Astrocyte of the spinal cord (primary cell): ENCODE measurements around the gene ICAM5.

ENCODE experiments used
- DNase-seq: peaks from one replicate; pipeline ENCODE4 v3.0.0; 2011; ENCODE audit warnings: low read depth, low spot score
- H3K4me3 ChIP-seq: 2 replicates; pipeline ENCODE4 v1.5.1; 2011; ENCODE audit warnings: low read depth, mild to moderate bottlenecking, low read length, moderate library complexity
- CTCF ChIP-seq: IDR thresholded peaks from 2 replicates; pipeline ENCODE4 v1.5.1; 2012; ENCODE audit warnings: low read depth, mild to moderate bottlenecking, low read length, inconsistent platforms
- in situ Hi-C: cut with HindIII; loops from 2 replicates; pipeline ENCODE4 v1.10.0; 2017; ENCODE audit warnings: low sequenced_read_pairs

The ICAM5 gene

GRCh38 chr19:10286803-10287737, 2.7 kb upstream of the ICAM5 start, which contains the start of gene ICAM4:
ICAM4 (plus strand) TSS chr19:10286955; CDS start chr19:10287013, 58 bp downstream.
- in situ Hi-C loops: no loop called here
- no peak for TF ChIP-seq CTCF
- no peak within 1 kb of the TSS for H3K4me3 ChIP-seq
- no peak for DNase-seq

- in situ Hi-C loops: no loop called here
- DNase-seq: no peak
- TF ChIP-seq CTCF: no peak
- peak overlapping the region; percentile 13 for H3K4me3 ChIP-seq
Observed at GRCh38 chr19:10288662-10289166, 1.0 kb upstream of the ICAM5 start.

GRCh38 chr19:10289167-10289835, 451 bp upstream of the ICAM5 start:
- DNase-seq: no peak
- in situ Hi-C loops: no loop called here
- peak overlapping the region; percentile 13 for H3K4me3 ChIP-seq
- no peak for TF ChIP-seq CTCF

- in situ Hi-C loops: no loop called here
- no peak for DNase-seq
- no peak for TF ChIP-seq CTCF
- no peak overlapping the region for H3K4me3 ChIP-seq
Observed at GRCh38 chr19:10290357-10290875, 664 bp downstream of the ICAM5 start.

- H3K4me3 ChIP-seq: no peak overlapping the region
- in situ Hi-C loops: no loop called here
Observed at GRCh38 chr19:10290876-10291553, 1.3 kb downstream of the ICAM5 start.

More at GRCh38 chr19:10290876-10291553, 1.3 kb downstream of the ICAM5 start:
- DNase-seq: no peak
- TF ChIP-seq CTCF: no peak
